HCT116 (cell line): ENCODE results near the gene AOPEP. TPM values are rescaled to one million over a fixed set of nuclear protein-coding genes. Genes with fewer than 3 reads are reported as not detected.

Experiments used
- ATAC-seq: fragments of 200-7000 bp; cut with Tn5 transposase; 2 replicates; pipeline ENCODE4 v1.9.1; 2020; ENCODE audit warnings: mild to moderate bottlenecking, moderate library complexity
- BruUV-seq: library from RNA; stranded (reverse); fragments of 400-500 nt; replicated peaks from 2 replicates; lab custom pipeline; 2021; lab: Mats Ljungman, UMichigan
- CTCF ChIA-PET: fragments of 300-600 bp; sonication (Branson Sonifier 250); formaldehyde crosslinking; loops from one replicate; lab custom pipeline; 2021; ENCODE audit warnings: antibody characterized with exemption; lab: Charles Lee
- POLR2A ChIA-PET: fragments of 300-600, 350-600 bp; sonication (Branson Sonifier 250); formaldehyde crosslinking; loops from one replicate; lab custom pipeline; 2021; ENCODE audit warnings: antibody characterized with exemption; lab: Charles Lee
- RAD21 ChIA-PET, 2 experiments: fragments of 300-600 bp; sonication (Branson Sonifier 250); formaldehyde crosslinking; loops; one replicate each; lab custom pipeline; 2023; ENCODE audit warnings: low total read pairs in 2 of 2; ENCODE audit not compliant: uncharacterized antibody in 2 of 2, unreplicated experiment in 2 of 2, low non-redundant PET in 1 of 2; lab: Charles Lee
- DNase-seq: peaks from one replicate; pipeline ENCODE4 v3.0.0-alpha.2; 2010; ENCODE audit warnings: low read depth, low spot score
- H2AFZ ChIP-seq: fragments of 200-600 bp; shearing (Covaris generic), sonication (generic); 2 replicates; pipeline ENCODE4 v1.6.1; 2017; ENCODE audit warnings: low read depth, mixed run types, mixed read lengths, antibody characterized with exemption, low read length; ENCODE audit not compliant: poor library complexity, severe bottlenecking
- H3K27ac ChIP-seq: 2 replicates; pipeline ENCODE4 v1.5.1; 2012; ENCODE audit warnings: low read depth, low read length
- H3K27me3 ChIP-seq: fragments of 200-600 bp; sonication (generic); 2 replicates; pipeline ENCODE4 v1.6.1; 2016; ENCODE audit warnings: mixed run types, low read length, mixed read lengths; ENCODE audit not compliant: insufficient read depth
- H3K36me3 ChIP-seq, 2 experiments: fragments of 200-500 bp in 1 of 2; fragments of 200-600 bp in 1 of 2; sonication (Bioruptor generic) in 1 of 2; sonication (generic) in 1 of 2; 2 replicates each; pipeline versions ENCODE4 v1.5.1 to v1.6.1; 2014 to 2016; ENCODE audit warnings: low read length in 2 of 2, inconsistent platforms in 1 of 2, mixed read lengths in 1 of 2, mixed run types in 1 of 2; ENCODE audit not compliant: insufficient read depth in 2 of 2, control insufficient read depth in 1 of 2
- H3K4me1 ChIP-seq, 2 experiments: fragments of 200-600 bp in 1 of 2; sonication (generic) in 1 of 2; 2 replicates each; pipeline versions ENCODE4 v1.5.1 to v1.6.1; 2012 to 2017; ENCODE audit warnings: low read length in 2 of 2, inconsistent platforms in 1 of 2, mild to moderate bottlenecking in 1 of 2, mixed read lengths in 1 of 2, mixed run types in 1 of 2, moderate library complexity in 1 of 2; ENCODE audit not compliant: insufficient read depth in 2 of 2, control insufficient read depth in 1 of 2
- H3K4me2 ChIP-seq: fragments of 200-600 bp; sonication (generic); 2 replicates; pipeline ENCODE4 v1.6.1; 2017; ENCODE audit warnings: mixed run types, low read length, mixed read lengths
- H3K4me3 ChIP-seq, 2 experiments: fragments of 200-600 bp in 1 of 2; sonication (generic) in 1 of 2; replicated peaks in 1 of 2; 2 replicates each; pipeline ENCODE4 v1.5.1; 2011 to 2016; ENCODE audit warnings: low read length in 2 of 2, control low read depth in 1 of 2, low read depth in 1 of 2, mild to moderate bottlenecking in 1 of 2, mixed read lengths in 1 of 2, mixed run types in 1 of 2
- H3K79me2 ChIP-seq: fragments of 200-600 bp; sonication (generic); 2 replicates; pipeline ENCODE4 v1.6.1; 2017; ENCODE audit warnings: mild to moderate bottlenecking, mixed run types, low read length, moderate library complexity, mixed read lengths; ENCODE audit not compliant: insufficient read depth
- H3K9ac ChIP-seq: fragments of 200-600 bp; sonication (generic); 2 replicates; pipeline ENCODE4 v1.6.1; 2016; ENCODE audit warnings: low read length, mixed read lengths
- H3K9me2 ChIP-seq: fragments of 200-600 bp; sonication (generic), shearing (Covaris generic); 2 replicates; pipeline ENCODE4 v1.6.1; 2017; ENCODE audit warnings: mixed run types, mild to moderate bottlenecking, moderate library complexity; ENCODE audit not compliant: insufficient read depth
- H3K9me3 ChIP-seq, 2 experiments: fragments of 200-500 bp in 1 of 2; fragments of 200-600 bp in 1 of 2; sonication (Bioruptor generic) in 1 of 2; sonication (generic) in 1 of 2; 2 replicates each; pipeline ENCODE4 v1.6.1; 2014 to 2017; ENCODE audit warnings: low read length in 2 of 2, mixed read lengths in 2 of 2, inconsistent platforms in 1 of 2, low read depth in 1 of 2, mild to moderate bottlenecking in 1 of 2, mixed run types in 1 of 2, moderate library complexity in 1 of 2; ENCODE audit not compliant: control insufficient read depth in 1 of 2, insufficient read depth in 1 of 2
- H4K20me1 ChIP-seq: fragments of 200-600 bp; sonication (generic), shearing (Covaris generic); 2 replicates; pipeline ENCODE4 v1.6.1; 2017; ENCODE audit warnings: mixed run types, mild to moderate bottlenecking, moderate library complexity; ENCODE audit not compliant: insufficient read depth
- ATF3 ChIP-seq: IDR thresholded peaks from 2 replicates; pipeline ENCODE4 v1.6.1; 2012
- CBX3 ChIP-seq: IDR thresholded peaks from 2 replicates; pipeline ENCODE4 v1.6.1; 2012; ENCODE audit warnings: low read depth
- CEBPB ChIP-seq: IDR thresholded peaks from 2 replicates; pipeline ENCODE4 v1.6.1; 2012; ENCODE audit warnings: low read depth
- CTCF ChIP-seq, 3 experiments: fragments of 200-600 bp in 1 of 3; sonication (generic) in 1 of 3; IDR thresholded peaks in 2 of 3; conservative IDR thresholded peaks in 1 of 3; 2 replicates each; pipeline ENCODE4 v1.5.1; 2012 to 2017; ENCODE audit warnings: low read depth in 2 of 3, low read length in 2 of 3, antibody characterized with exemption in 1 of 3, borderline replicate concordance in 1 of 3, control low read depth in 1 of 3, mild to moderate bottlenecking in 1 of 3, mixed read lengths in 1 of 3, mixed run types in 1 of 3, moderate library complexity in 1 of 3; ENCODE audit not compliant: insufficient read depth in 1 of 3
- EZH2phosphoT487 ChIP-seq: fragments of 200-600 bp; IDR thresholded peaks from 2 replicates; pipeline ENCODE4 v1.6.1; 2018; ENCODE audit warnings: antibody characterized with exemption, borderline replicate concordance
- FOSL1 ChIP-seq: IDR thresholded peaks from 2 replicates; pipeline ENCODE4 v1.6.1; 2012; ENCODE audit warnings: low read depth
- MAX ChIP-seq: IDR thresholded peaks from 2 replicates; pipeline ENCODE4 v1.6.1; 2012
- POLR2A ChIP-seq: IDR thresholded peaks from 2 replicates; pipeline ENCODE4 v1.7.0; 2011; ENCODE audit warnings: borderline replicate concordance; ENCODE audit not compliant: insufficient read depth, insufficient read length; ENCODE audit errors: extremely low read depth
- POLR2AphosphoS5 ChIP-seq: IDR thresholded peaks from 2 replicates; pipeline ENCODE4 v1.6.1; 2011; ENCODE audit warnings: mild to moderate bottlenecking, low read depth, low read length, moderate library complexity
- REST ChIP-seq: IDR thresholded peaks from 2 replicates; pipeline ENCODE4 v1.6.1; 2012; ENCODE audit warnings: low read depth
- SIN3A ChIP-seq: IDR thresholded peaks from 2 replicates; pipeline ENCODE4 v1.6.1; 2012; ENCODE audit warnings: low read depth
- SP1 ChIP-seq: IDR thresholded peaks from 2 replicates; pipeline ENCODE4 v1.6.1; 2012; ENCODE audit warnings: low read depth
- SRF ChIP-seq: IDR thresholded peaks from 2 replicates; pipeline ENCODE4 v1.6.1; 2012; ENCODE audit warnings: low read depth
- TCF7L2 ChIP-seq: IDR thresholded peaks from 2 replicates; pipeline ENCODE4 v1.7.0; 2011; ENCODE audit warnings: borderline replicate concordance, inconsistent platforms; ENCODE audit not compliant: insufficient read depth, insufficient read length; ENCODE audit errors: extremely low read depth
- ZBTB33 ChIP-seq: IDR thresholded peaks from 2 replicates; pipeline ENCODE4 v1.6.1; 2011; ENCODE audit warnings: mild to moderate bottlenecking, low read length, moderate library complexity; ENCODE audit not compliant: insufficient replicate concordance; ENCODE audit errors: extremely low read depth
- intact Hi-C: fragments of 100-400 bp; cut with micrococcal nuclease; formaldehyde crosslinking; loops from 2 replicates; pipeline ENCODE4 v1.10.0; 2022
- total RNA-seq: library from RNA; stranded (reverse); gene quantifications from one replicate; pipeline ENCODE4 v1.2.1, GENCODE V29; 2021; ENCODE audit not compliant: unreplicated experiment

Gene AOPEP
- total RNA-seq, 1 experiment from 2014 or later, result 15.1 TPM

- ChIA-PET POLR2A (no interaction called here), CTCF (no interaction called here), RAD21 (no interaction called here)
- TF ChIP-seq FOSL1 (no peak), CTCF (IDR thresholded peaks at IDR 0.05 in 2 of 3, conservative IDR thresholded peaks at IDR 0.05 in 1 of 3; ENCODE audit: borderline replicate concordance in 1 of 3, insufficient read depth in 1 of 3, low read depth in 2 of 3, low read length in 2 of 3) (no peak), SRF (no peak), POLR2A (no peak), SP1 (no peak), ATF3 (no peak), SIN3A (no peak), CEBPB (no peak), TCF7L2 (no peak), EZH2phosphoT487 (no peak), POLR2AphosphoS5 (no peak), MAX (no peak), CBX3 (no peak), REST (no peak), ZBTB33 (no peak)
- Histone ChIP-seq H3K4me1 (peaks cover 17 to 18% of the 10 kb centered on the region in 2 experiments), H2AFZ (no peak overlapping the region), H3K36me3 (no peaks in the 10 kb centered on the region), H3K4me2 (no peak overlapping the region), H3K9ac (no peak overlapping the region), H3K79me2 (no peaks in the 10 kb centered on the region), H3K9me2 (no peaks in the 10 kb centered on the region), H3K9me3 (no peaks in the 10 kb centered on the region), H3K27ac (no peak overlapping the region), H3K27me3 (no peaks in the 10 kb centered on the region), H3K4me3 (no peak overlapping the region), H4K20me1 (no peaks in the 10 kb centered on the region)
- DNase-seq (no peak), ATAC-seq (no peak)
- BruUV-seq, result no TSS peak
- intact Hi-C loops, result no loop called here
Observed at GRCh38 chr9:94926431-94926800, 199.9 kb downstream of the AOPEP start.
